ENCODE measurements around the gene FZD1.
"Not testable (repeated sequence)": the region's sequence is repeated elsewhere in the genome, so short reads cannot be mapped to it uniquely, and the experiment has no call there.

FZD1 gene

GRCh38 chr7:91299952-91300775 lies 35.9 kb downstream of the FZD1 start:
- no peak for FAIRE-seq

GRCh38 chr7:91302794-91303193 lies 38.6 kb downstream of the FZD1 start:
- FAIRE-seq: no peak

GRCh38 chr7:91306266-91306665 lies 42.0 kb downstream of the FZD1 start:
- no peak for FAIRE-seq

- no peak for FAIRE-seq
These were observed 43.2 kb downstream of the FZD1 start for GRCh38 chr7:91307467-91307866.

- not testable (repeated sequence) for FAIRE-seq
These were observed 44.0 kb downstream of the FZD1 start for GRCh38 chr7:91308191-91308590.

GRCh38 chr7:91310830-91311460 lies 46.7 kb downstream of the FZD1 start:
- no peak for FAIRE-seq

GRCh38 chr7:91311839-91312238 lies 47.6 kb downstream of the FZD1 start:
- FAIRE-seq: no peak

GRCh38 chr7:91313113-91313512 lies 48.9 kb downstream of the FZD1 start:
- no peak for FAIRE-seq

- no peak for FAIRE-seq
These were observed 50.5 kb downstream of the FZD1 start for GRCh38 chr7:91314591-91315323.

- FAIRE-seq: no peak
These were observed 52.2 kb downstream of the FZD1 start for GRCh38 chr7:91316426-91316825.

- FAIRE-seq: no peak
These were observed 55.1 kb downstream of the FZD1 start for GRCh38 chr7:91319351-91319750.

GRCh38 chr7:91320366-91321078 lies 56.3 kb downstream of the FZD1 start:
- no peak for FAIRE-seq
